GM20000 (cell line): ENCODE results near the gene STAG2.
"Not testable (repeated sequence)": the region's sequence is repeated elsewhere in the genome, so short reads cannot be mapped to it uniquely, and the experiment has no call there.

ENCODE experiments used
- DNase-seq: peaks from one replicate; pipeline ENCODE4 v3.0.0; 2012; ENCODE audit warnings: low spot score
- CTCF ChIP-seq: IDR thresholded peaks from 2 replicates; pipeline ENCODE4 v1.5.1; 2012; ENCODE audit warnings: mild to moderate bottlenecking, control low read depth; ENCODE audit errors: extremely low read depth, missing control alignments

STAG2 gene

DNA sequence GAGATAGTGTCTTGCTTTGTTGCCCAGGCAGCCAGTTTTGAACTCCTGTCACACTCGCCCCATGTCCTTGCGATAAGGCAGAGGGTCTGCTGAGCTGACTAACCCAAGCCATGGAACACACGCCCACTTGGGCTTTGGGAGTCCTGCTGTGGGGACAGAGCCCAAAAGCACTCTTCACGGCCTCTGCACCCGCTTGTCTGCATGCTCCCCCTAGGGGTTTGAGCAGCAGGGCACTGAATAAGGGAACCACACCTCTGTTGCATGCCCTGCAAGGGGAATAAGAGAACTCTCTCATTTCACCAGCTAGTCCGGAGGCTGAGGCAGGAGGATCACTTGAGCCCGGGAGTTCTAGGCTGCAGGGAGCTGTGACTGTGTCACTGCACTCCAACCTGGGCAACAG is 166.0 kb downstream of the STAG2 start:
- TF ChIP-seq CTCF, result no peak
- no peak for DNase-seq

GRCh38 chrX:124132437-124132836 is 170.9 kb downstream of the STAG2 start:
- not testable (repeated sequence) for DNase-seq

GRCh38 chrX:124145749-124146148 is 184.2 kb downstream of the STAG2 start:
- no peak for DNase-seq
- TF ChIP-seq CTCF, result no peak

GRCh38 chrX:124151195-124151594 is 189.7 kb downstream of the STAG2 start:
- DNase-seq, result no peak

More at GRCh38 chrX:124151195-124151594, 189.7 kb downstream of the STAG2 start:
- no peak for TF ChIP-seq CTCF
